SU-DHL-6 (cell line): ENCODE data around the gene SH3RF3.

Experiments used
- H2AFZ ChIP-seq: fragments of 200-600 bp; sonication (generic); 2 replicates; pipeline ENCODE4 v1.6.1; 2014; ENCODE audit warnings: low read depth, mild to moderate bottlenecking, moderate library complexity, mixed read lengths, antibody characterized with exemption, low read length; ENCODE audit not compliant: severe bottlenecking
- H3F3A ChIP-seq: fragments of 200-600 bp; shearing (Covaris generic); 2 replicates; pipeline ENCODE4 v1.6.0; 2016; ENCODE audit warnings: antibody characterized with exemption, mild to moderate bottlenecking; ENCODE audit not compliant: insufficient read depth
- H3K27ac ChIP-seq: fragments of 200-600 bp; sonication (generic); 2 replicates; pipeline ENCODE4 v1.5.1; 2016; ENCODE audit warnings: low read depth, mild to moderate bottlenecking, low read length, moderate library complexity, mixed read lengths
- H3K27me3 ChIP-seq: fragments of 200-600 bp; sonication (generic), shearing (Covaris generic); 2 replicates; pipeline ENCODE4 v1.6.0; 2014; ENCODE audit warnings: mild to moderate bottlenecking, low read length
- H3K36me3 ChIP-seq: fragments of 200-600 bp; sonication (generic); 2 replicates; pipeline ENCODE4 v1.6.1; 2014; ENCODE audit warnings: mild to moderate bottlenecking, low read length, mixed read lengths
- H3K4me2 ChIP-seq: fragments of 300-600, 200-600 bp; shearing (Covaris generic), sonication (generic); 2 replicates; pipeline ENCODE4 v1.6.0; 2014; ENCODE audit warnings: low read length, low read depth, mild to moderate bottlenecking; ENCODE audit not compliant: poor library complexity, severe bottlenecking
- H3K4me3 ChIP-seq: fragments of 200-600 bp; sonication (generic); 2 replicates; pipeline ENCODE4 v1.5.1; 2014; ENCODE audit warnings: antibody characterized with exemption, low read length, mild to moderate bottlenecking, mixed read lengths; ENCODE audit not compliant: insufficient read depth, poor library complexity, severe bottlenecking
- H3K79me2 ChIP-seq: fragments of 200-600 bp; sonication (generic); 2 replicates; pipeline ENCODE4 v1.6.1; 2014; ENCODE audit warnings: mild to moderate bottlenecking, low read length, moderate library complexity; ENCODE audit not compliant: insufficient read depth
- H3K9ac ChIP-seq: fragments of 200-600 bp; sonication (generic); 2 replicates; pipeline ENCODE4 v1.7.0; 2014; ENCODE audit warnings: mild to moderate bottlenecking, low read length
- H3K9me2 ChIP-seq: fragments of 200-600 bp; sonication (generic); replicated peaks from 2 replicates; pipeline ENCODE4 v1.6.1; 2014; ENCODE audit warnings: low read length; ENCODE audit not compliant: insufficient read depth
- H3K9me3 ChIP-seq: fragments of 200-600 bp; sonication (generic); 2 replicates; pipeline ENCODE4 v1.6.1; 2014; ENCODE audit warnings: low read length, mixed read lengths; ENCODE audit not compliant: insufficient read depth
- H4K20me1 ChIP-seq: fragments of 200-600 bp; sonication (generic); 2 replicates; pipeline ENCODE4 v1.6.1; 2014; ENCODE audit warnings: low read depth, mild to moderate bottlenecking, antibody characterized with exemption, low read length, moderate library complexity, mixed read lengths
- CTCF ChIP-seq: fragments of 200-600 bp; sonication (generic); IDR thresholded peaks from one replicate; pipeline ENCODE4 v1.5.1; 2017; ENCODE audit warnings: antibody characterized with exemption, mild to moderate bottlenecking, low read length, moderate library complexity; ENCODE audit not compliant: insufficient read depth, poor library complexity, severe bottlenecking
- EZH2phosphoT487 ChIP-seq: fragments of 200-600 bp; sonication (generic), shearing (Covaris generic); conservative IDR thresholded peaks from 2 replicates; pipeline ENCODE4 v1.6.1; 2018; ENCODE audit warnings: mild to moderate bottlenecking, antibody characterized with exemption, low read length, moderate library complexity, mixed read lengths

SH3RF3 gene

DNA sequence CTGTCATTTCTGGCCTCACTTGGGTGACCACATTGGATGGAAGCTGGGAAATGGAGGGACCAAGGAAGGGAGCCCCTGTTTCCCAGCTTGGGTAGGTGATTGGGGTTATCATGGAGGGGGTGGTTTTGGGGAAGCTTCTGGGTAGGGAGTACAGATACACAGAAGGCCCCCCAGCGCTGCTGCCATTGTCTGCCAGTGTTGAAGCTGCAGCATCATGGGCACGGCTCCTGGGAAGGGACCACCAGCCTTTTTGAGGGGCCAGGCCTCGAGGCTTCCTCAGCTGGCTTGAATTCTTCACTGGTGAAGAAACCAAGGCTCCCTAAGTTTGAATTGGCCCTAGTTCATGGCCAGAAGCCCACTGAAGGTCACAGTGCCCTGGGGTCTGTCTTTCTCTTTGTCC is 25.2 kb downstream of the SH3RF3 start:
- no peak overlapping the region for H3K27ac ChIP-seq
- H3K27me3 ChIP-seq = no peaks in the 10 kb centered on the region
- no peak overlapping the region for H3K4me2 ChIP-seq
- no peaks in the 10 kb centered on the region for H3K9me3 ChIP-seq
- H3K9me2 ChIP-seq = no peaks in the 10 kb centered on the region
- H3K36me3 ChIP-seq = no peaks in the 10 kb centered on the region
- no peaks in the 10 kb centered on the region for H3F3A ChIP-seq
- no peaks in the 10 kb centered on the region for H4K20me1 ChIP-seq
- no peaks in the 10 kb centered on the region for H3K79me2 ChIP-seq
- TF ChIP-seq CTCF (no peak), EZH2phosphoT487 (no peak)
- no peak overlapping the region for H3K9ac ChIP-seq
- H2AFZ ChIP-seq = no peak overlapping the region
- no peak overlapping the region for H3K4me3 ChIP-seq

DNA sequence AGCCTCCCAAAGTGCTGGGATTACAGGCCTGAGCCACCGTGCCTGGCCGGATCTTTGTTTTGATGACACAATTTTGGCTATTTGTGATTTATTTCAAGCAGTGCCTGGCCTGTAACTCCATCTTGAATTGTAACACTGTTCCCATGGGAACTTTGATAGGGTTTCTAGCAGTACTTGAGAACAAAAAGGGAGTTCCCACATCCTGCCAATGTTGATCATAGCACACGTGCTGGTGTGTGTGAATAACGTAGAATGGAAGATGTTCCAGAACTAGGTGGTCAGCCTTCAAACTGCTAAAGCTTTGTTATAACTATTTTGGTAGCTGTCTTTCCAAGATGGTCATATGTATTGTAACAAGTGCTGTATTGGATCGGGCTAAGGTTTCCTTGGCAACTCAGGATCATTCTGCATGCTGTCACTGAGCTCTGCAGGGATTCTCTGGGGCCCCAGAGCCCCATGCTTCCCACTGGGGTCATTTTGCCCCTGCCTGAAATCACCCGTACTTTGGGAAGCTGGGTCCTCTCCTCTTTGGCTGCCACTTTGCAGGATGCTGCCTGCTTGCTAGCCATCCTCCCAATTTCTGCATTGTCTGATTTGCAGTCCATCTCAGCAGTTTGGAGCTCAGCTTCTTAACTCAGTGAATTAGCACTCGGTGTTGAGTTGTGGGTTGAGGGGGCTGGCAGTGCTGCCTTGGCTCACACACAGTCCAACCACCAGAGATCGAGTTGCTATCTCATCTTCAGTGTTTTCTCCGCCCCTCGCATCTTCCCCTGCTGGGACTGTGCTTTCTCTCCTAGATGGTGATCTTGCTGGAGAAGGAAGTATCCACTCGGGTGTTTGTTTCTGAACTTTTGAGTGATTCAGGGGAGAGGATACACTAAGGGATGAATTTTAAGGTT is 26.8 kb downstream of the SH3RF3 start:
- Histone ChIP-seq H3K36me3 (no peaks in the 10 kb centered on the region), H3K27ac (no peak overlapping the region), H4K20me1 (no peaks in the 10 kb centered on the region), H3K4me2 (no peak overlapping the region), H3K79me2 (no peaks in the 10 kb centered on the region), H2AFZ (no peak overlapping the region), H3F3A (no peaks in the 10 kb centered on the region), H3K4me3 (no peak overlapping the region), H3K9me2 (no peaks in the 10 kb centered on the region), H3K27me3 (no peaks in the 10 kb centered on the region), H3K9ac (no peak overlapping the region), H3K9me3 (no peaks in the 10 kb centered on the region)
- TF ChIP-seq CTCF (no peak), EZH2phosphoT487 (no peak)

DNA sequence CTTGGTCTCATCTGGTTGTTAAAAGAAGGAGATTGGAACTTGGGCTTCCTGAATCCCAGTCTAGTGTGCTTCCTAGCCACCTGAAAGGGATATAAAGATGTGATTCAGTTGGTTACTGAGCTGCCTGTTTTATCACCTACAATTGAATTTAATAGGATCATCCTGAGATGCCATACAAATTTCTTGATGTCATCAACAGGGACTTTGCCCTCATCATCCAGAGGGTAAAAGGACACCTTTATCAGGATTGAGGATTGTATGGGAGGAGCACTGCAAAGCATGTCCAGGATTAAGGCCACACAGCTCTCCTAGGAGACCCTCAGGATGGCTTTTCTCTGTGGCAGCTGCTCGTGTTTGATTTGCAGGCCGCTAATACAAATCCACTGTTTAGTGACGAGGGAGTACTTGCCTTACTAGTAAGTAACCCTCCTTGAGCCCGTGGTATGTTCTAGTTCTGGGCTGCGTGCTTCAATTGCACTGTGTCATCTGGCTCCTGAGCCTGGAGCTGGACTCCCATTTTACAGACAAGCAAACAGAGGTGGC is 28.6 kb downstream of the SH3RF3 start:
- no peaks in the 10 kb centered on the region for H4K20me1 ChIP-seq
- H3K9me2 ChIP-seq = no peaks in the 10 kb centered on the region
- H3K27me3 ChIP-seq = no peaks in the 10 kb centered on the region
- H3K27ac ChIP-seq = no peak overlapping the region
- no peaks in the 10 kb centered on the region for H3K9me3 ChIP-seq
- H3F3A ChIP-seq = no peaks in the 10 kb centered on the region
- H3K36me3 ChIP-seq = no peaks in the 10 kb centered on the region
- H2AFZ ChIP-seq = no peak overlapping the region
- no peak overlapping the region for H3K9ac ChIP-seq
- no peak overlapping the region for H3K4me2 ChIP-seq
- TF ChIP-seq EZH2phosphoT487 = no peak
- TF ChIP-seq CTCF = no peak
- H3K4me3 ChIP-seq = no peak overlapping the region
- H3K79me2 ChIP-seq = no peaks in the 10 kb centered on the region
